B cell (primary cell): ENCODE results near the gene LIG1. TPM values are rescaled to one million over a fixed set of nuclear protein-coding genes. Genes with fewer than 3 reads are reported as not detected.

Source experiments
- ATAC-seq: fragments of 200-7000 bp; cut with Tn5 transposase; one replicate; pipeline ENCODE4 v1.10.0; 2021; ENCODE audit warnings: low read depth, mild to moderate bottlenecking, moderate number of reproducible peaks, moderate library complexity
- CTCF ChIA-PET: fragments of 350-600 bp; sonication (Branson Sonifier 250); formaldehyde crosslinking; loops from one replicate; lab custom pipeline; 2021; ENCODE audit warnings: antibody characterized with exemption, inconsistent platforms; lab: Charles Lee
- POLR2A ChIA-PET: fragments of 350-600 bp; sonication (Branson Sonifier 250); formaldehyde crosslinking; loops from one replicate; lab custom pipeline; 2021; ENCODE audit warnings: antibody characterized with exemption; lab: Charles Lee
- DNase-seq: peaks from one replicate; pipeline ENCODE4 v3.0.0; 2013
- H2AFZ ChIP-seq: 2 replicates; pipeline ENCODE4 v1.6.1; 2012; ENCODE audit warnings: mild to moderate bottlenecking, low read depth, low read length; ENCODE audit not compliant: insufficient read depth, poor library complexity, severe bottlenecking
- H3K27ac ChIP-seq, 2 donors: 1 replicate in 1 of 2; 2 replicates in 1 of 2; pipeline ENCODE4 v1.5.1; 2012 to 2013; ENCODE audit warnings: low read length in 2 of 2, mild to moderate bottlenecking in 2 of 2, moderate library complexity in 1 of 2
- H3K27me3 ChIP-seq, 4 experiments: fragments of 200-600 bp in 1 of 4; sonication (generic) in 1 of 4; replicated peaks in 1 of 4; 1 replicate in 2 of 4; 2 replicates in 2 of 4; pipeline versions ENCODE4 v1.6.1 to v1.7.0; 2013 to 2016; ENCODE audit warnings: low read length in 3 of 4, mild to moderate bottlenecking in 2 of 4, mixed read lengths in 1 of 4, moderate library complexity in 1 of 4; ENCODE audit not compliant: insufficient read depth in 4 of 4, control insufficient read depth in 3 of 4; ENCODE audit errors: control extremely low read depth in 1 of 4
- H3K36me3 ChIP-seq, 2 experiments: replicated peaks in 1 of 2; 1 replicate in 1 of 2; 2 replicates in 1 of 2; pipeline versions ENCODE4 v1.6.1 to v1.7.1; 2013; ENCODE audit warnings: low read length in 1 of 2; ENCODE audit not compliant: insufficient read depth in 2 of 2, control insufficient read depth in 1 of 2; ENCODE audit errors: control extremely low read depth in 1 of 2, extremely low read depth in 1 of 2
- H3K4me1 ChIP-seq, 2 donors: fragments of 200-600 bp in 1 of 2; sonication (generic) in 1 of 2; 1 replicate in 1 of 2; 2 replicates in 1 of 2; pipeline versions ENCODE4 v1.5.1 to v1.6.1; 2013 to 2017; ENCODE audit warnings: low read length in 2 of 2; ENCODE audit not compliant: control insufficient read depth in 2 of 2, insufficient read depth in 2 of 2
- H3K4me2 ChIP-seq: replicated peaks from 2 replicates; pipeline ENCODE3; 2012; ENCODE audit warnings: mild to moderate bottlenecking, low read depth, low read length; ENCODE audit not compliant: poor library complexity, severe bottlenecking
- H3K4me3 ChIP-seq, 5 experiments: fragments of 200-600 bp in 1 of 5; sonication (generic) in 1 of 5; 1 replicate in 3 of 5; 2 replicates in 2 of 5; pipeline versions ENCODE4 v1.5.1 to v1.7.0; 2011 to 2016; ENCODE audit warnings: low read length in 4 of 5, mild to moderate bottlenecking in 4 of 5, low read depth in 2 of 5, control low read depth in 1 of 5, moderate library complexity in 1 of 5; ENCODE audit not compliant: insufficient read depth in 1 of 5; ENCODE audit errors: control extremely low read depth in 1 of 5, extremely low read depth in 1 of 5
- H3K79me2 ChIP-seq: fragments of 200-600 bp; sonication (generic); one replicate; pipeline ENCODE4 v1.6.0; 2016; ENCODE audit warnings: low read length; ENCODE audit not compliant: control insufficient read depth, insufficient read depth
- H3K9ac ChIP-seq: fragments of 200-600 bp; sonication (generic); 2 replicates; pipeline ENCODE4 v1.6.1; 2017; ENCODE audit warnings: mild to moderate bottlenecking, low read length, moderate library complexity
- H3K9me3 ChIP-seq, 3 donors: one replicate each; pipeline versions ENCODE4 v1.6.1 to v1.7.1; 2013; ENCODE audit warnings: low read length in 2 of 3; ENCODE audit not compliant: control insufficient read depth in 2 of 3, insufficient read depth in 1 of 3; ENCODE audit errors: control extremely low read depth in 1 of 3
- H4K20me1 ChIP-seq: 2 replicates; pipeline ENCODE4 v1.6.0; 2012; ENCODE audit warnings: mild to moderate bottlenecking, low read length; ENCODE audit not compliant: insufficient read depth, control insufficient read depth, poor library complexity, severe bottlenecking
- H3K27ac Mint-ChIP-seq: one replicate; pipeline ENCODE4 v1.8.0; 2021; ENCODE audit warnings: mixed read lengths
- H3K27me3 Mint-ChIP-seq: one replicate; pipeline ENCODE4 v1.8.0; 2021; ENCODE audit warnings: mixed read lengths
- H3K4me1 Mint-ChIP-seq: one replicate; pipeline ENCODE4 v1.8.0; 2021; ENCODE audit warnings: mixed read lengths
- H3K4me3 Mint-ChIP-seq: one replicate; pipeline ENCODE4 v1.8.0; 2021; ENCODE audit warnings: mixed read lengths
- H3K9me3 Mint-ChIP-seq: one replicate; pipeline ENCODE4 v1.8.0; 2022; ENCODE audit warnings: mixed read lengths; ENCODE audit not compliant: insufficient read depth
- CTCF ChIP-seq: fragments of 200-600 bp; IDR thresholded peaks from one replicate; pipeline ENCODE4 v1.8.0; 2022; ENCODE audit warnings: antibody characterized with exemption, mild to moderate bottlenecking
- EZH2 ChIP-seq: IDR thresholded peaks from 2 replicates; pipeline ENCODE4 v1.6.1; 2012; ENCODE audit warnings: borderline replicate concordance, low read depth, mild to moderate bottlenecking, moderate library complexity, low read length; ENCODE audit not compliant: insufficient read depth, poor library complexity, severe bottlenecking
- WGBS: methylation state at CpG from one replicate; pipeline ENCODE4 v1.1.5; 2013; ENCODE audit warnings: missing lambda C conversion rate; ENCODE audit not compliant: insufficient coverage; 5-methylcytosine and 5-hydroxymethylcytosine counted together
- intact Hi-C: fragments of 100-400 bp; cut with micrococcal nuclease; formaldehyde crosslinking; loops from one replicate; pipeline ENCODE4 v1.10.0; 2022
- polyA plus RNA-seq: library from polyadenylated mRNA; depleted of rRNA; stranded (reverse); fragments of >200 nt; gene quantifications from 2 replicates; pipeline ENCODE4 v1.2.3, GENCODE V29; 2012
- total RNA-seq, 2 donors: library from RNA; stranded (reverse); fragments of 120-200 nt in 1 of 2; gene quantifications; 1 replicate in 1 of 2; 2 replicates in 1 of 2; pipeline versions ENCODE4 v1.2.3 to v1.2.4, GENCODE V29; 2013 to 2022

LIG1 gene
- total and polyA plus RNA-seq, 2 donors (not counting 1 experiment from before 2014, with no cell fraction given): 97.5 to 111 TPM

- H3K36me3 ChIP-seq: peaks cover 3 to 15% of the 10 kb centered on the region in 2 experiments
- Mint-ChIP-seq H3K4me3 (peak overlapping the region; percentile 96), H3K27ac (no peak overlapping the region), H3K4me1 (peaks cover 25% of the 10 kb centered on the region), H3K27me3 (no peaks in the 10 kb centered on the region), H3K9me3 (no peaks in the 10 kb centered on the region)
- intact Hi-C loops: loop anchor here (5.0 kb wide), 1 partner anchor 161 kb away; no protein-coding TSS in a partner anchor
- ATAC-seq (no peak), DNase-seq (peak; percentile 22)
- peaks cover 10 to 15% of the 10 kb centered on the region in 2 donors for H3K4me1 ChIP-seq
- H3K9ac ChIP-seq: no peak overlapping the region
- ChIA-PET POLR2A (interaction anchor here (0.6 kb wide), 1 partner anchor 61 kb away, joined by 4 read pairs; no protein-coding TSS in a partner anchor), CTCF (interaction anchor here (0.8 to 1.3 kb wide), 7 partner anchors 8 to 89 kb away, joined by 3 to 4 read pairs (median 3); no protein-coding TSS in a partner anchor)
- peaks cover 39% of the 10 kb centered on the region for H3K79me2 ChIP-seq
- no peak overlapping the region for H2AFZ ChIP-seq
- WGBS: 99% methylated on average over 36 of the region's 37 CpGs
- H3K4me2 ChIP-seq: peak overlapping the region; percentile 80
- H3K27me3 ChIP-seq: no peaks in the 10 kb centered on the region
- H3K4me3 ChIP-seq: no peak overlapping the region
- H3K9me3 ChIP-seq: no peaks in the 10 kb centered on the region
- no peak for TF ChIP-seq CTCF
- TF ChIP-seq EZH2: no peak
- H3K27ac ChIP-seq: no peak overlapping the region
- H4K20me1 ChIP-seq: peaks cover 6% of the 10 kb centered on the region
Observed at GRCh38 chr19:48171710-48172109, 1.6 kb upstream of the LIG1 start.

GRCh38 chr19:48170817-48171347, 738 bp upstream of the LIG1 start:
- H3K27ac Mint-ChIP-seq: peak overlapping the region; percentile 98
- DNase-seq (no peak), ATAC-seq (no peak)
- H3K27me3 Mint-ChIP-seq: no peaks in the 10 kb centered on the region
- Histone ChIP-seq H3K27me3 (no peaks in the 10 kb centered on the region), H3K4me2 (peak overlapping the region; percentile 80), H3K79me2 (peaks cover 46% of the 10 kb centered on the region), H3K9ac (peak overlapping the region; percentile 81), H3K9me3 (no peaks in the 10 kb centered on the region), H4K20me1 (peaks cover 6% of the 10 kb centered on the region), H2AFZ (peak overlapping the region; percentile 96), H3K4me1 (peaks cover 10 to 15% of the 10 kb centered on the region in 2 donors), H3K36me3 (peaks cover 3 to 16% of the 10 kb centered on the region in 2 experiments), H3K27ac (no peak overlapping the region), H3K4me3 (peak overlapping the region; percentile 41 to 99 (median 90))
- peaks cover 25% of the 10 kb centered on the region for H3K4me1 Mint-ChIP-seq
- intact Hi-C loops: loop anchor here (1.0 to 5.0 kb wide), 6 partner anchors 32 to 453 kb away; partner anchors contain the start of genes CARD8, RPL18 and SPHK2
- CTCF ChIA-PET: interaction anchor here (0.6 to 1.3 kb wide), 9 partner anchors 9 to 151 kb away, joined by 3 to 6 read pairs (median 3); a partner anchor contains a TSS
- POLR2A ChIA-PET: interaction anchor here (1.3 to 2.2 kb wide), 3 partner anchors 33 to 85 kb away, joined by 3 to 17 read pairs (median 10); partner anchors contain the start of gene CARD8
- 2% methylated on average over 21 of the region's 21 CpGs for WGBS
- peak overlapping the region; percentile 96 for H3K4me3 Mint-ChIP-seq
- no peaks in the 10 kb centered on the region for H3K9me3 Mint-ChIP-seq
- TF ChIP-seq CTCF: no peak
- TF ChIP-seq EZH2: no peak
